Kidney (tissue), 14 donors: ENCODE measurements around the gene PIK3R6. TPM values are rescaled to one million over a fixed set of nuclear protein-coding genes. Genes with fewer than 3 reads are reported as not detected.
A peak's percentile ranks its signal among the peaks of the same experiment; 100 is the strongest.

Experiments
- DNase-seq, 5 donors: peaks; one replicate each; pipeline ENCODE4 v3.0.0-alpha.2; 2013 to 2020
- FAIRE-seq: peaks from 2 replicates; lab custom pipeline; 2012; peaks lifted over from hg19 to GRCh38; lab: Jason Lieb, UNC
- H3K27ac ChIP-seq, 2 donors: one replicate each; pipeline ENCODE4 v1.7.0; 2013; ENCODE audit warnings: low read depth in 2 of 2, low read length in 2 of 2, inconsistent platforms in 1 of 2
- H3K27me3 ChIP-seq: one replicate; pipeline ENCODE4 v1.7.1; 2013; ENCODE audit warnings: low read length, inconsistent platforms; ENCODE audit not compliant: control insufficient read depth, insufficient read depth
- H3K36me3 ChIP-seq, 3 donors: one replicate each; pipeline versions ENCODE4 v1.7.0 to v1.7.1; 2013; ENCODE audit warnings: low read length in 3 of 3, control low read depth in 1 of 3, inconsistent platforms in 1 of 3; ENCODE audit not compliant: insufficient read depth in 3 of 3, control insufficient read depth in 2 of 3
- H3K4me1 ChIP-seq, 3 donors: one replicate each; pipeline versions ENCODE4 v1.7.0 to v1.7.1; 2013; ENCODE audit warnings: low read length in 3 of 3, inconsistent platforms in 1 of 3, low read depth in 1 of 3; ENCODE audit not compliant: control insufficient read depth in 2 of 3, insufficient read depth in 2 of 3
- H3K4me3 ChIP-seq, 3 donors: one replicate each; pipeline versions ENCODE4 v1.7.0 to v1.8.1; 2013; ENCODE audit warnings: low read length in 3 of 3, control low read depth in 1 of 3, inconsistent platforms in 1 of 3
- H3K9ac ChIP-seq, 3 donors: one replicate each; pipeline versions ENCODE4 v1.7.0 to v1.7.1; 2013; ENCODE audit warnings: low read length in 3 of 3, control low read depth in 1 of 3, inconsistent platforms in 1 of 3
- H3K9me3 ChIP-seq, 3 donors: one replicate each; pipeline versions ENCODE4 v1.7.0 to v1.7.1; 2013; ENCODE audit warnings: low read length in 3 of 3, control low read depth in 1 of 3, inconsistent platforms in 1 of 3; ENCODE audit not compliant: control insufficient read depth in 2 of 3, insufficient read depth in 1 of 3
- intact Hi-C: fragments of 100-400 bp; cut with DNase I; formaldehyde crosslinking; loops from one replicate; pipeline ENCODE4 v1.11.1; 2022
- polyA plus RNA-seq: library from polyadenylated mRNA; stranded (reverse); fragments of 350-450 nt; fragmentation: Illumina TruSeq; extraction: RNeasy Lipid Tissue Mini Kit (QIAGEN cat#74804); gene quantifications from one replicate; pipeline ENCODE4 v1.2.3, GENCODE V29; 2014; ENCODE audit warnings: low read depth, low replicate concordance; ENCODE audit not compliant: insufficient read depth
- total RNA-seq: library from RNA; stranded (reverse); fragmentation: NEBNext Ultra II Directional; extraction: Animal tissue kit (Norgen Biotek cat#: 25700); gene quantifications from one replicate; pipeline ENCODE4 v1.2.1, GENCODE V29; 2021
- TF ChIP-seq, protein P1 (sequence below): IDR thresholded peaks from 3 replicates; pipeline ENCODE4 v1.5.1; 2012; ENCODE audit warnings: mild to moderate bottlenecking, moderate library complexity, borderline replicate concordance; ENCODE audit not compliant: insufficient read depth; ENCODE audit errors: extremely low read depth
- donor health status: control.
- donor health status: control.
- donor health status: control.
- donor health status: control.
- donor health status: control.
- donor health status: DM: yes; HTN: yes; CAD: no.
- donor health status: Normal renal cell carcinoma (clear cell type).

Gene PIK3R6
- total and polyA plus RNA-seq, 2 donors from 2014 or later = 0.17 to 2.3 TPM

- Histone ChIP-seq H3K9me3 (no peaks in the 10 kb centered on the region), H3K4me3 (no peak overlapping the region), H3K27ac (no peak overlapping the region), H3K4me1 (no peaks in the 10 kb centered on the region), H3K9ac (no peak overlapping the region), H3K27me3 (no peaks in the 10 kb centered on the region), H3K36me3 (no peaks in the 10 kb centered on the region)
- TF ChIP-seq, protein P1, sequence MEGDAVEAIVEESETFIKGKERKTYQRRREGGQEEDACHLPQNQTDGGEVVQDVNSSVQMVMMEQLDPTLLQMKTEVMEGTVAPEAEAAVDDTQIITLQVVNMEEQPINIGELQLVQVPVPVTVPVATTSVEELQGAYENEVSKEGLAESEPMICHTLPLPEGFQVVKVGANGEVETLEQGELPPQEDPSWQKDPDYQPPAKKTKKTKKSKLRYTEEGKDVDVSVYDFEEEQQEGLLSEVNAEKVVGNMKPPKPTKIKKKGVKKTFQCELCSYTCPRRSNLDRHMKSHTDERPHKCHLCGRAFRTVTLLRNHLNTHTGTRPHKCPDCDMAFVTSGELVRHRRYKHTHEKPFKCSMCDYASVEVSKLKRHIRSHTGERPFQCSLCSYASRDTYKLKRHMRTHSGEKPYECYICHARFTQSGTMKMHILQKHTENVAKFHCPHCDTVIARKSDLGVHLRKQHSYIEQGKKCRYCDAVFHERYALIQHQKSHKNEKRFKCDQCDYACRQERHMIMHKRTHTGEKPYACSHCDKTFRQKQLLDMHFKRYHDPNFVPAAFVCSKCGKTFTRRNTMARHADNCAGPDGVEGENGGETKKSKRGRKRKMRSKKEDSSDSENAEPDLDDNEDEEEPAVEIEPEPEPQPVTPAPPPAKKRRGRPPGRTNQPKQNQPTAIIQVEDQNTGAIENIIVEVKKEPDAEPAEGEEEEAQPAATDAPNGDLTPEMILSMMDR = no peak
- intact Hi-C loops = no loop called here
- DNase-seq (no peak), FAIRE-seq (no peak)
Measured at GRCh38 chr17:8835106-8835505, 32.4 kb downstream of the PIK3R6 start.

GRCh38 chr17:8832711-8833352 is 34.6 kb downstream of the PIK3R6 start:
- Histone ChIP-seq H3K9me3 (peaks cover 0 to 2% (median 0%) of the 10 kb centered on the region in 3 donors), H3K4me3 (no peak overlapping the region), H3K9ac (no peak overlapping the region), H3K27me3 (no peaks in the 10 kb centered on the region), H3K36me3 (no peaks in the 10 kb centered on the region), H3K27ac (no peak overlapping the region), H3K4me1 (no peaks in the 10 kb centered on the region)
- FAIRE-seq (no peak), DNase-seq (peak; percentile 30 to 72 (median 52))
- TF ChIP-seq, protein P1 = no peak
- intact Hi-C loops = no loop called here

DNA sequence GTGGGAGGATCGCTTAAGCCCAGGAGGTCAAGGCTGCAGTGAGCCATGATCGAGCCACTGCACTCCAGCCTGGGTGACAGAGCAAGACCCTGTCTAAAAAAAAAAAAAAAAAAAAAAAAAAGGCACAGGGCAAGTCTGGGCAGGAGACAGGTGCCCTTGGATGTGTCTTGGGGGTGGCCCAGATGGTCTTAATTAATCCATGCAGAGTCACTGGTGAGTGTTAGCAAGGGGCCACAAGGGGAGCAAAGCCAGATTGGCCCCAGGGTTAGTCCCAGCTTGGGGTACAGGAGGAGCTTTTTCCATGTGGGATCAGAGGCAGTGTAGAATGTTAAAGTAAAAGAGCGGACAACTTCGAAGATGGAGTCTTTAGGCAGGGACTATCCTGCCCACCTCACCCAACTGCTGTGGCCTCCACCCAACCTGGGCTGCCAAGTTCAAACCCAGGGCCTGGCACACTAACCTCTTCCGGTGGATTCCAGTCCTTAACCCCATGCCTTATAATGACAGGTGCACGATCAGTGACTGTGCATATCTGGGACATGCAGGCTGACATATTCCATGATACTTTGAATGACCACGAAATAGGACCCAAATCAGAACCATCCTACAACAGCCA is 36.1 kb downstream of the PIK3R6 start:
- Histone ChIP-seq H3K4me1 (no peaks in the 10 kb centered on the region), H3K27me3 (no peaks in the 10 kb centered on the region), H3K9me3 (peaks cover 0 to 2% (median 0%) of the 10 kb centered on the region in 3 donors), H3K4me3 (no peak overlapping the region), H3K36me3 (no peaks in the 10 kb centered on the region), H3K27ac (no peak overlapping the region), H3K9ac (no peak overlapping the region)
- FAIRE-seq = no peak
- TF ChIP-seq, protein P1 = no peak
- no peak for DNase-seq
- intact Hi-C loops = no loop called here
